Measurements from ENCODE around the gene CEBPB.
A peak's percentile ranks its signal among the peaks of the same experiment; 100 is the strongest.
"Not testable (repeated sequence)": the region's sequence is repeated elsewhere in the genome, so short reads cannot be mapped to it uniquely, and the experiment has no call there.

CEBPB gene

DNA sequence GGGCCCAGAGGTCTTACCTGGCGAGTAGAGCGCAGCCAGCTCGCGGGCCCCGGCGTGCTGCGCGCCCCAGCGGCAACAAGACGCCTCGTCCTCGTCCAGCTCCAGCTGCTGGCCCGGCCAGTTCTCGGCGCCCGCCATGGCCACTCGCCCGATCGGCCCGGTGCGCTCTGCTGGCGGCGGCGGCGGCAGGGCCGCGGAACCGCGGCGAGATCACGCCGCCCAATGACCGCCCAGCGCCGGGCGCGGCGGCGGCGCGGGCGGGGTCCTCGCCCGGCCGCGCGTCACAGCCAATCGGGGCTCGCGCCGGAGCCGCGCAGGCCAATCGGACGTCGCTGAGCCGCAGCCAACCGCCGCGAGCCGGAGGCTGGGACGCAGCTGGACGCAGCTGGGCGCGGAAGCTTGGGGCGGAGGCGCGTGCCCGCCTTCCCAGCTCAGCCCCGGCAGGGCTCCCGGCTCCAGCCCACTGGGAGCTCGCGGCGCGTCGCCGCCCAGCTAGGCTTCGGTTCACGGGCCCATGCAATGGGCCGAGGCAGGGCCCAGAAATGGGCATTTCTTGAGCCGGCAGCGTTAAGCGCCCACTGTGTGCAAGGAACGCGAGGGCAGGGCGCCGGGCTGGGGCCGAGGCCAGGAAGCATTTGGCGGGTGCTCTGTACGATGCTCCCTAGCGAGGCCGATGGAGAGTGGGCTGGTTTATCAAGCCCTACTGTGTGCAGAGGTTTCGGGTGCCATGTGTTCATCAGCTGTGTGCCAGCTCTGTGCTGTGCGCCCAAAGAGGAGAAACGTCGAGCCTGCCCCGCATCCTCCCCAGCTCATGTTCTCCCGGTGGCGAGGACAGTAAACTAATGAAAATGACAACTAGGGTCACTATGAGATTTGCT lies 36.9 kb upstream of the CEBPB start, which contains the start of gene PEDS1:
Gene PEDS1 (minus strand): TSS at position 224 of the 878 bp plus-strand sequence. CDS start 86 bp downstream, at position 138.
- peaks cover 40% of the 10 kb centered on the region for H3K4me1 Mint-ChIP-seq
- H3K9me3 Mint-ChIP-seq, result no peaks in the 10 kb centered on the region
- H3K27me3 Mint-ChIP-seq, result no peaks in the 10 kb centered on the region
- H3K4me3 Mint-ChIP-seq, result peak within 1 kb of the TSS; percentile 88
- H3K27ac Mint-ChIP-seq, result peak within 1 kb of the TSS; percentile 82
- peak; percentile 97 for ATAC-seq
- DNase-seq, result peak; percentile 86
- peaks cover 6% of the 10 kb centered on the region for H3K36me3 Mint-ChIP-seq (ENCODE audit: low read depth)

DNA sequence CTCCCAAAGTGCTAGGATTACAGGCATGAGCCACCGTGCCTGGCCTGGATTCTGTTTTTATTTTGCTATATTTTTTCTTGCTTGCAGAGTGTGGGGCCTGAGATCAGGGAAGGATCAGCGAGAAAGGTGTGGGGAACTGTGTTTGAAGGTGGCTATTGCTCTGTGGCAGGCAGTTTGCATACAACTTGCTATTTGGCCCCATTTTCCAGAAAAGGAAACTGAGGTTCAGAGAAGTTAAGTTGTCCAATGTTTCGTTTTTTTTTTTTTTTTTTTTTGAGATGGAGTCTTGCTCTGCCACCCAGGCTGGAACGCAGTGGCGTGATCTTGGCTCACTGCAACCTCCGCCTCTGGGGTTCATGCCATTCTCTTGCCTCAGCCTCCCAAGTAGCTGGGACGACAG lies 29.1 kb upstream of the CEBPB start:
- DNase-seq; H3K4me3 Mint-ChIP-seq; H3K9me3 Mint-ChIP-seq; ATAC-seq; H3K36me3 Mint-ChIP-seq (ENCODE audit: low read depth); H3K27me3 Mint-ChIP-seq; H3K27ac Mint-ChIP-seq: not testable (repeated sequence)
- H3K4me1 Mint-ChIP-seq, result peaks cover 11% of the 10 kb centered on the region

GRCh38 chr20:50163570-50164317 lies 26.9 kb upstream of the CEBPB start:
- ATAC-seq, result no peak
- Mint-ChIP-seq H3K4me1 (peaks cover 11% of the 10 kb centered on the region), H3K27ac (no peak overlapping the region), H3K27me3 (no peaks in the 10 kb centered on the region), H3K9me3 (no peaks in the 10 kb centered on the region), H3K4me3 (no peak overlapping the region), H3K36me3 (ENCODE audit: low read depth) (no peaks in the 10 kb centered on the region)
- no peak for DNase-seq

DNA sequence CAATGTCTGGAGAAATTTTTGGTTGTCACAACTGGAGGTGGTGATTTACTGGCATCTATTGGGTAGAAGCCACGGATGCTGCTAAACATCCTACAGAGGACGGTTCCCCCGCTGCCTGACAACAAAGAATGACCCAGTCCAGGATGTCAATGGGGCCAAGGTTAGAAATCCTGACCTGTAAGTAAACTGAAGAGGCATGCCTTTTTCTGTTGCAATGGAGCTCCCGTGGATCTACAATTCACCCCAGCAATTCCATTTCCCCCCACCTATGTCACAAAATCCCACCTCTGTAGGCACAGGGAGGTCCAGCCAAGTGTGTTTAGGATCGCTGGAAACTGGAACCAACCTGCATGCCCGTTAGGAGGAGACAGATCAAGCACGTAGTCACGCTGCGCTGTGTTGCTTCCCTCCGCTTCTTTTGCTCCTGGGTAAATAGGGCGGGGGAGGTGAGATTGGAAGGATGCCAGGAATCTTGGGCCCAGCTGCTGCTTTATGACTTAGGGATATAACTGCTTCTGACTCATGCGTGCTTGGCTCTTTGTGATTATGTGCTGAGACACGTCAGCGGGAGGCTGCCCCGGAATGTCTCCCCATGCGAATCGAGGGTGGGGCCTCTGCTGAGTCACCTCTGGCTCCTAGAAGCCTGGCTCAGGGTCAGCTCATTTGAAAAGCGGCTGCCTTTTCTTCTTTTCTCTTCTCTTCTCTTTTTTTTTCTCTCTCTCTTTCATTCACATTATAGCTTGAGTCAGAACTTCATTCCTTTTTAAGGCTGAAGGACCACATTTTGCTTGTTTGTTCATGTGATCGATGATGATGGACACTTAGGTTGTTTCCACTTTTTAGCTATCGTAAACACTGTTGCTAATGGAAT lies 24.7 kb upstream of the CEBPB start:
- no peaks in the 10 kb centered on the region for H3K9me3 Mint-ChIP-seq
- peak overlapping the region; percentile 59 for H3K27ac Mint-ChIP-seq
- H3K27me3 Mint-ChIP-seq, result peaks cover 6% of the 10 kb centered on the region
- H3K4me3 Mint-ChIP-seq, result peak overlapping the region; percentile 59
- H3K4me1 Mint-ChIP-seq, result peaks cover 14% of the 10 kb centered on the region
- ATAC-seq, result peak; percentile 99
- peak; percentile 82 for DNase-seq
- H3K36me3 Mint-ChIP-seq (ENCODE audit: low read depth), result no peaks in the 10 kb centered on the region

GRCh38 chr20:50169329-50169823 lies 21.3 kb upstream of the CEBPB start:
- peak; percentile 84 for DNase-seq
- Mint-ChIP-seq H3K27ac (peak overlapping the region; percentile 0), H3K36me3 (ENCODE audit: low read depth) (no peaks in the 10 kb centered on the region), H3K4me1 (peaks cover 14% of the 10 kb centered on the region), H3K27me3 (peaks cover 13% of the 10 kb centered on the region), H3K9me3 (no peaks in the 10 kb centered on the region), H3K4me3 (no peak overlapping the region)
- peak; percentile 34 for ATAC-seq

GRCh38 chr20:50170549-50171220 lies 19.9 kb upstream of the CEBPB start:
- DNase-seq (no peak), ATAC-seq (no peak)
- Mint-ChIP-seq H3K4me3 (no peak overlapping the region), H3K27me3 (peaks cover 13% of the 10 kb centered on the region), H3K36me3 (ENCODE audit: low read depth) (no peaks in the 10 kb centered on the region), H3K4me1 (peaks cover 11% of the 10 kb centered on the region), H3K9me3 (no peaks in the 10 kb centered on the region), H3K27ac (no peak overlapping the region)

GRCh38 chr20:50172347-50173013 lies 18.1 kb upstream of the CEBPB start:
- DNase-seq (no peak), ATAC-seq (peak; percentile 50)
- H3K27ac Mint-ChIP-seq, result no peak overlapping the region
- no peaks in the 10 kb centered on the region for H3K9me3 Mint-ChIP-seq
- H3K4me1 Mint-ChIP-seq, result peaks cover 3% of the 10 kb centered on the region
- H3K36me3 Mint-ChIP-seq (ENCODE audit: low read depth), result no peaks in the 10 kb centered on the region
- no peak overlapping the region for H3K4me3 Mint-ChIP-seq
- H3K27me3 Mint-ChIP-seq, result peaks cover 13% of the 10 kb centered on the region

GRCh38 chr20:50174456-50174855 lies 16.2 kb upstream of the CEBPB start:
- ATAC-seq, result no peak
- Mint-ChIP-seq H3K4me3 (no peak overlapping the region), H3K9me3 (no peaks in the 10 kb centered on the region), H3K4me1 (peaks cover under 1% of the 10 kb centered on the region), H3K27me3 (peaks cover 13% of the 10 kb centered on the region), H3K27ac (no peak overlapping the region), H3K36me3 (ENCODE audit: low read depth) (no peaks in the 10 kb centered on the region)
- no peak for DNase-seq

DNA sequence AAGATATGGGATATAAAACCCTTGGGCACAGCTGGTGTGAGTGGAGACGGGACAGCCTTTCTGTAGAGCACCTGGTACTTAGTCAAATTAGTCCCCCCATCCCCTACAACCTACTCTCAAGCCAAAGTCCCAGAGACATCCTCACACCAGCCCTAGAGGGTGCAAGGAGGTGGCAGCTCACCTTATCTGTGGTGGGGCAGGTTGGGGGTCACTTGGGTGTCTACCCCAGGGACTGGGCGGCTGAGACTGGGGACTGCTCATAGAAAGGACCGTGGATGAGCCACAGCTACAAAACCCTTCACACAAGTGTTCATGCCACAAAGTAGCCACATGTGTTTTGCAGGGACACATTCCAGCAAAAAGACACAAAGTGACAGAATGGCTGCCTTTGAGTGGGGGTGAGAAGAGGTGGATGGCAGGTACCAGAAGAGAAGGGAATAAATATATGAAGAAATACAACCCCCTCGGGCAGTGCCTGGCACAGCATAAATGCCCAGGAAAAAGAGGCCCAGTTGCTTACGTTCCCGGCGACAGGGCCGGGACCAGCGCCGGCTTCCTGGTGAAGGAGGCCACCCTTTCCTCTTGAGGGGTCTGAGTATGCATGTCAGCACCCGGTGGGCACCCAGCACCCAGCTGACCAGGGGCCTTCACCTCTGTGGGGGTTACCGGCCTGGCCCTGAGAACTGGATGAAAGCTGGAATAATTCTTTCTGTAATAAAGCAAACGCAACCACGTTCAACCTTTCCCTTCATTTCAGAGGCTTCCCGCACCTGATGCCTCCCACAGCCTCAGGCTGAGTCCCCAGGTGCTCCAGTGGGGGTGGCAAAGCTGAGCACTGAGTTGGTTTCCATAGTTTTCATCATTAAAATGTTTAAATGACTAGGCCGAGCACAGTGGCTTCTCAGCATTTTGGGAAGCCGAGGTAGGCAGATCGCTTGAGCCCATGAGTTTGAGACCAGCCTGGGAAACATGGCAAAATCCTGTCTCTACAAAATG lies 14.4 kb upstream of the CEBPB start:
- no peaks in the 10 kb centered on the region for H3K4me1 Mint-ChIP-seq
- no peaks in the 10 kb centered on the region for H3K36me3 Mint-ChIP-seq (ENCODE audit: low read depth)
- H3K27me3 Mint-ChIP-seq, result peaks cover 9% of the 10 kb centered on the region
- H3K4me3 Mint-ChIP-seq, result no peak overlapping the region
- no peak overlapping the region for H3K27ac Mint-ChIP-seq
- DNase-seq (no peak), ATAC-seq (no peak)
- no peaks in the 10 kb centered on the region for H3K9me3 Mint-ChIP-seq

GRCh38 chr20:50178672-50179071 lies 12.0 kb upstream of the CEBPB start:
- not testable (repeated sequence) for H3K27ac Mint-ChIP-seq; ATAC-seq; H3K4me1 Mint-ChIP-seq; DNase-seq; H3K36me3 Mint-ChIP-seq (ENCODE audit: low read depth); H3K4me3 Mint-ChIP-seq; H3K27me3 Mint-ChIP-seq; H3K9me3 Mint-ChIP-seq

DNA sequence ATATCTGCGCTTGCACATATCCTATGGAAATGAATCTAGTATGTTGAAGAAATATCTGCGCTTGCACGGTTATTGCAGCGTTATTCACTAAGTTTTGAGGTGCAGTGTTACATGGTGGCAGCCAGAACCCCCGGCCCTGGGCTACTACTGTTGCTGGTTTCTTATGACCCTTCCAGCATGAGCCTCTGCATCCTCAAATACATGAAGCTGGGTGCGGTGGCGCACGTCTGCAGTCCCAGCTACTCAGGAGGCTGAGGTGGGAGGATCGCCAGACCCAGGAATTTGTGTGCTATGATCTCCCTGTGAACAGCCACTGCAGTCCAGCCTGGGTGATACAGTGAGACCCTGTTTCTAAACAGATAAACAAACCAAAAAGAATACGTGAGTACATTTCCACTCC lies 9.3 kb upstream of the CEBPB start:
- no peaks in the 10 kb centered on the region for H3K4me1 Mint-ChIP-seq
- H3K27ac Mint-ChIP-seq, result no peak overlapping the region
- no peak overlapping the region for H3K4me3 Mint-ChIP-seq
- H3K27me3 Mint-ChIP-seq, result peaks cover 25% of the 10 kb centered on the region
- H3K36me3 Mint-ChIP-seq (ENCODE audit: low read depth), result no peaks in the 10 kb centered on the region
- ATAC-seq (no peak), DNase-seq (no peak)
- no peaks in the 10 kb centered on the region for H3K9me3 Mint-ChIP-seq

- no peak overlapping the region for H3K27ac Mint-ChIP-seq
- H3K9me3 Mint-ChIP-seq, result no peaks in the 10 kb centered on the region
- no peak for DNase-seq
- H3K36me3 Mint-ChIP-seq (ENCODE audit: low read depth), result no peaks in the 10 kb centered on the region
- peaks cover 25% of the 10 kb centered on the region for H3K27me3 Mint-ChIP-seq
- H3K4me3 Mint-ChIP-seq, result no peak overlapping the region
- ATAC-seq, result no peak
- H3K4me1 Mint-ChIP-seq, result no peaks in the 10 kb centered on the region
These were observed 8.3 kb upstream of the CEBPB start for GRCh38 chr20:50182346-50182745.
